Esophagus squamous epithelium (tissue), 5 donors: ENCODE results near the gene NFIC. TPM values are rescaled to one million over a fixed set of nuclear protein-coding genes. Genes with fewer than 3 reads are reported as not detected.

Experiments used
- DNase-seq: peaks from one replicate; lab custom pipeline; 2025; lab: John Stamatoyannopoulos, UW
- H3K27ac ChIP-seq, 4 donors: fragments of 200-600 bp; sonication (generic); one replicate each; pipeline ENCODE4 v1.5.1; 2016 to 2019; ENCODE audit warnings: mild to moderate bottlenecking in 1 of 4
- H3K27me3 ChIP-seq, 4 donors: fragments of 200-600 bp; sonication (generic); 1 replicate in 3 of 4; 2 replicates in 1 of 4; pipeline versions ENCODE4 v1.5.1 to v1.6.0; 2017 to 2021; ENCODE audit warnings: antibody characterized with exemption in 1 of 4
- H3K36me3 ChIP-seq, 3 donors: fragments of 200-600 bp; sonication (generic); one replicate each; pipeline ENCODE4 v1.5.1; 2016 to 2019
- H3K4me1 ChIP-seq, 3 donors: fragments of 200-600 bp; sonication (generic); one replicate each; pipeline ENCODE4 v1.5.1; 2017 to 2019
- H3K4me3 ChIP-seq, 4 donors: fragments of 200-600 bp; sonication (generic); 1 replicate in 3 of 4; 2 replicates in 1 of 4; pipeline ENCODE4 v1.5.1; 2016 to 2019; ENCODE audit warnings: mild to moderate bottlenecking in 2 of 4, moderate library complexity in 1 of 4
- H3K9me3 ChIP-seq, 3 donors: fragments of 200-600 bp; sonication (generic); one replicate each; pipeline ENCODE4 v1.5.1; 2016 to 2019
- CTCF ChIP-seq, 6 experiments: fragments of 450-650 bp in 4 of 6; fragments of 200-600 bp in 2 of 6; sonication (generic) in 2 of 6; IDR thresholded peaks; one replicate each; pipeline ENCODE4 v1.5.1; 2016 to 2019; ENCODE audit warnings: antibody characterized with exemption in 6 of 6, mild to moderate bottlenecking in 4 of 6, moderate library complexity in 4 of 6
- POLR2A ChIP-seq, 4 donors: fragments of 450-650 bp; IDR thresholded peaks; one replicate each; pipeline ENCODE4 v1.6.1; 2017; ENCODE audit warnings: antibody characterized with exemption in 4 of 4, mild to moderate bottlenecking in 4 of 4, moderate library complexity in 3 of 4
- WGBS, 2 donors: methylation state at CpG; one replicate each; pipeline ENCODE4 v1.1.5; 2018; 5-methylcytosine and 5-hydroxymethylcytosine counted together
- intact Hi-C: fragments of 100-400 bp; cut with DNase I; formaldehyde crosslinking; loops from one replicate; pipeline ENCODE4 v1.15.0; 2022
- total RNA-seq, 4 donors: library from RNA; depleted of rRNA; stranded (reverse); fragments of >200 nt; gene quantifications; one replicate each; pipeline ENCODE4 v1.1.0, GENCODE V29; 2016
- donor health status: DM: yes; HTN: yes; CAD: no.

The NFIC gene
- total RNA-seq, 4 donors from 2014 or later: 40.8 to 80.9 (median 61.0) TPM

- Histone ChIP-seq H3K4me3 (no peak overlapping the region), H3K9me3 (no peaks in the 10 kb centered on the region), H3K27ac (no peak overlapping the region), H3K27me3 (no peaks in the 10 kb centered on the region), H3K36me3 (peaks cover 0 to 56% (median 0%) of the 10 kb centered on the region in 3 donors), H3K4me1 (peaks cover 3 to 96% (median 23%) of the 10 kb centered on the region in 3 donors)
- intact Hi-C loops: no loop called here
- 79% methylated on average over 8 of the region's 17 CpGs; no CpG with 5 or more reads in 1 of the 2 donors for WGBS, 2 donors
- no peak for DNase-seq
- TF ChIP-seq CTCF (IDR thresholded peaks at IDR 0.05) (no peak), POLR2A (IDR thresholded peaks at IDR 0.05) (no peak)
These were observed 146.3 kb downstream of the NFIC start for GRCh38 chr19:3512562-3513228.

- no peak for DNase-seq
- intact Hi-C loops: no loop called here
- no peak overlapping the region for H3K4me3 ChIP-seq
- H3K9me3 ChIP-seq: no peaks in the 10 kb centered on the region
- TF ChIP-seq CTCF (IDR thresholded peaks at IDR 0.05): no peak
- no peak for TF ChIP-seq POLR2A (IDR thresholded peaks at IDR 0.05)
- 41 to 88% methylated on average over 3 to 14 of the region's 23 CpGs for WGBS, 2 donors
- peaks cover 0 to 60% (median 0%) of the 10 kb centered on the region in 3 donors for H3K36me3 ChIP-seq
- no peaks in the 10 kb centered on the region for H3K27me3 ChIP-seq
- peaks cover 0 to 96% (median 17%) of the 10 kb centered on the region in 3 donors for H3K4me1 ChIP-seq
- H3K27ac ChIP-seq: no peak overlapping the region
These were observed 147.1 kb downstream of the NFIC start for GRCh38 chr19:3513229-3514140.

- no peak overlapping the region for H3K4me3 ChIP-seq
- H3K27me3 ChIP-seq: no peaks in the 10 kb centered on the region
- no peak for TF ChIP-seq CTCF (IDR thresholded peaks at IDR 0.05)
- peaks cover 0 to 60% (median 0%) of the 10 kb centered on the region in 3 donors for H3K36me3 ChIP-seq
- no peak for DNase-seq
- H3K9me3 ChIP-seq: no peaks in the 10 kb centered on the region
- H3K4me1 ChIP-seq: peaks cover 0 to 96% (median 14%) of the 10 kb centered on the region in 3 donors
- no peak overlapping the region for H3K27ac ChIP-seq
- WGBS, 2 donors: 79 to 80% methylated on average over 6 to 7 of the region's 12 CpGs
- intact Hi-C loops: no loop called here
These were observed 148.5 kb downstream of the NFIC start for GRCh38 chr19:3514930-3515329.

- H3K4me3 ChIP-seq: no peak overlapping the region
- H3K9me3 ChIP-seq: no peaks in the 10 kb centered on the region
- no peak for DNase-seq
- WGBS, 2 donors: 62% methylated on average over 7 to 8 of the region's 15 CpGs
- TF ChIP-seq CTCF (IDR thresholded peaks at IDR 0.05) (no peak), POLR2A (IDR thresholded peaks at IDR 0.05) (no peak)
- H3K36me3 ChIP-seq: peaks cover 0 to 57% (median 0%) of the 10 kb centered on the region in 3 donors
- peaks cover 7 to 96% (median 20%) of the 10 kb centered on the region in 3 donors for H3K4me1 ChIP-seq
- peak overlapping the region in 1 of 4 donors; percentile 11 for H3K27ac ChIP-seq
- intact Hi-C loops: no loop called here
- no peaks in the 10 kb centered on the region for H3K27me3 ChIP-seq
These were observed 149.6 kb downstream of the NFIC start for GRCh38 chr19:3515891-3516422.
